ENCODE results near the gene COLEC12.

The COLEC12 gene

GRCh38 chr18:379681-380330, 120.7 kb downstream of the COLEC12 start:
- DNase-seq, result no peak

DNA sequence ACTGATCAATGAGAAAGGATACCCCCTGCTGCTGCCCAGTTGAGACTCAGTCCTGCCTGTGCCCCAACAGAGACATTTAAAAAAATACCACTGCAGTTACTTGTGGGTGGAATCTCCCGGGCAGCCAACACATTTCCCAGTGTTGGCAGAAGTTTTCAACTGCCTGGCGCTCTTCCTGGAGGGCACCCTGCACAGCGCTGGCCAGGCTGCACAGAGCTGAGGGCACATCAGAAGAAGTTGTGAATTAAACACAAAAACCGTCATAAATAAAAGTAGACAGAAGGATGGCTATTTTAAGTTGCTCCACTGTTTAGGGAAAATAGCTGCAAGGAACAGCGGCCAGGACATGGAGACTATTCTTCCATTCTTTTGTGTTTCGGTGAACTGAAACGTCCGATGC, 122.4 kb downstream of the COLEC12 start:
- no peak for DNase-seq

GRCh38 chr18:377088-377487, 123.4 kb downstream of the COLEC12 start:
- DNase-seq, result no peak

DNA sequence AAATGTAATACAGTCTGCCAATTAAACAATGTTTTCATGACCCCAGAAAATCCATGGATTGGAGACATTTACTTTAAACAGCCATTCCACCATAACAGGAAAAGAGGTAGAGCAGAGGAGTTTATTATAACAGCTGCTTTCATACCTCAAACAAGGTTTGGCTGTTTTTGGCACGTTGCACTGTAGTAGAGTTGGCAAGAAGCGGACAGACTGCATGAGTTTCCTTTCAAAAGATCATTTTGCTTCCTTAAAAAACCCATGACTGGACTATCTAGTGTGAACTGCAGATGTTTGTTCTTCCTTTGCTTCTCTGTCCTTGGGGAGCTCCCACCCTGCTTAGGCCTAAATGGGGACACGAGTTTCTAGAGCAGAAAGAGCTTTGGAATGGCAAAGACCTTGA, 124.2 kb downstream of the COLEC12 start:
- DNase-seq, result no peak

- DNase-seq, result no peak
Measured at GRCh38 chr18:374721-375168, 125.8 kb downstream of the COLEC12 start.

DNA sequence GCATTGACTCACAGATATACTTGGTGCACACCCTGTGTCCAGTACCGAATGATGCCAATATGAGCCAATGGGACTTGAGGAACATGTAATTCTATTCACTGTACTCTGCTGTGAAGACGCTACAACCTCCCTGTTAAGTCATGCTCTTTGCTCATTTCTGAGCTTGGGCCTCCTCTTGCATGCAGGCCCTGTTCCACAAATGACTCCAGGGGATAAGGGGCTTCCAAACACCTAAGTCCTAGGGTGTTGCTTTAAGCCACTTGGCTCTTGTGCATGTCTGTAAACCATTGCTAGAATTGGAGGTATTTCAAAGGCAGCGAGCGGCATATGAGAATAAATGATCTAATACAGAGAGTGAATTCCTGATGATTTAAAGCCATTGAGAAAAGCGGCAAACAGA, 126.7 kb downstream of the COLEC12 start:
- DNase-seq, result no peak

- DNase-seq, result no peak
Measured at GRCh38 chr18:371609-371982, 128.9 kb downstream of the COLEC12 start.

- DNase-seq, result no peak
Measured at GRCh38 chr18:370751-371608, 129.5 kb downstream of the COLEC12 start.

- DNase-seq, result no peak
Measured at GRCh38 chr18:369224-370015, 131.1 kb downstream of the COLEC12 start.

DNA sequence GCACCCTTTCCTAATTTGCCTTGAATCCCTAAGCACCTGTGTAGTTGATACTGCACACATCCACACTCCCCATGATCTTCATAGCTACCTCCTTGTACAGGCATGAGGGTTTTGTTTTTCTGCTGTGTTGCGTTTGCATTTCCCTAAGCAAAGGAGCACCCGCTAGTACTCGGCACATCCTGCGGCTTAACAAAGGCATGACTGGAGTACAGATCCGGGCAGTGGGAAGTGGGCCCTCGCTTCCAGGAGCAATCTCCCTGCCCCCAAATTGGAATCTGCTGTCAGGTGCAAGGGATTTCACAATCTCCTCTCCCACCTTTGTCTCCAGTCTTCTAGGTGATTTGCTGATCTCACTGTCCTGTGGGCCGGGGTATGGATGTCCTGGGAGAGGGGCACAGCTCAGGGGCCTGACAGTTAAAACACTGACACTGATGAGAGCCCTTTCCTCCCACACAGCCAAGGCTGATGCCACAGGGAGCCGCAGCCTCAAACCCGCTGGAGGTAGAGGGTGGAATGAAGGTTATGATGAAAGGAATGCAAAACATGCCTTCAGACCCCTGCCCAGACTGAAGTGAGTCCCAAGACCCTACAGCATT, 133.9 kb downstream of the COLEC12 start:
- no peak for DNase-seq

DNA sequence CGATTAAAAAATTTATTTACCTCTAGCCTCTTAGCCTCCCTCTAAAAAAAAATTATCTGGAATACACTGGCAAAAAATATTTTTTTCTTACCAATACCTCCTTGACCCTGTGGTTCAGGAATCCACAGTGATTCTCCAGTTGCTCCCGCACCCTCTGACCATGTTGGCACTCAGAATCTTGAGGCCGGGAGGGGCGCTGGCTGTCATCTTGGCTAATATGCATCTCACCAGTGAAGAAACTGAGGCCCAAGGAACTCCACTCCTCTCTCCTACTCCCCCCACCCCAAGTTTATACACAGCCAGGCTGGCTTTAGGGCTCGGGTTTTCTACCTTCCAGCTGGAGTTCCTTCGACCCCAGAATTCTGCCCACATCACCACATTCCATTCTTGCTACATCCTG, 134.8 kb downstream of the COLEC12 start:
- DNase-seq, result no peak

DNA sequence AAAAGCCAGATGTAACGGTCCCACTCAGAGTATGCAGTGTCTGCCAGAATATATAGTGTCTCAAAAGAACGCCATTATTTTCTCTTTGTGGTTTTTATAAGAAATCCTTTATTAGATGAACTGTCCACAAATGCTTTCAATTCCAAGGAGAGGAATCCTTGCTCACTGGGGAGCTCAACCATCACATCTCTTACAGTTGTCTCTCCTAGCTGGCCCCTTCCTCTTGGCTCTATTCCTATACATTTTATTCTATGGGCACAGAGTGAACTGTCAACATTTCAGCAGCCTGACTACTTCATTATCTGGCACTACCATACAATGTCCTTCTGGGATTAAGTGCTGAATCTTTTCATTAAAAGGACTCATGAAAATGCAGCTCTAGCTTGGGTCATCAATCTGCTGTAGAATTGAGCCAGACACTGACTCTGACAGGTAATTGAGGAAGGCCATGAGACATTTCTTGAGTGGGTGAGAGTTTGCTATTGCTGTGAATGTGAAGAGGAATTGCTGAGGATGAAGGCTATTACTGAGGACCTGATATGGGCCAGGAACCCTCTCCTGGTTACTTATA, 136.2 kb downstream of the COLEC12 start:
- no peak for DNase-seq

DNA sequence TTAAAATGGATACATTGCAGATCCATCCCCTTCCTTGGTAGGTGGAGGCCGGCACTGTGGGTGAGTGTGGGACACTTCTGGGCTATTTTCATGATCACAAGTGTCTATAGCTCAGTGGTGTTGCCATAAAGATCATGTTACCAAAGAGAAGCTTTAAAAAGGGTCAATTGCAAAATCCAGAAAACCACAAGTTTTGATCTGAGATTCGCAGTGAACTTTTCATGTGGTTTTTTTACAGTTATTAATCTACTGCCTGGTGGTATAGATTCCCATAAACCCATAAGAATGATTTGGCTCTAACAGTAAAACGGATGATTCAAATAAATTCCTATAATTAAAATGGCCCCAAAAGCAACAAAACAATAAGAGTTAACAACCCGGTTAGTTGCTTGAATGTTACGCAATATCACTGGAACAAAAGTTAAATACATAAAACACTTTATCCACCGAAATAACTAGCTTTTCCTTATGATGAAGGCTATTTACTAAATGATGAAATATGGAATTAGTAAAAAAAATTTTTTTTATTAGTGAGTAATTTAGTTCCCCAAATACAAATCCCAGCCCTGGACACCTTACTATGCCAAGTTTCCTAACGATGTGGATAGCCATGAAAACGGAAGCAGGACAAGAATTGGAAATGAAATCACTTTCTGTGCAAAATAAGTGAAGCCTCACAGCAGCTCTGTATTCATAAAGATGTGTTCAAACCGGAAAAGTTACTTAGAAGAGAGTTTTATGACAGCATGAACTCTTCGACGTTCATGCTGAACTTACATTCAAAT, 137.0 kb downstream of the COLEC12 start:
- DNase-seq, result no peak

DNA sequence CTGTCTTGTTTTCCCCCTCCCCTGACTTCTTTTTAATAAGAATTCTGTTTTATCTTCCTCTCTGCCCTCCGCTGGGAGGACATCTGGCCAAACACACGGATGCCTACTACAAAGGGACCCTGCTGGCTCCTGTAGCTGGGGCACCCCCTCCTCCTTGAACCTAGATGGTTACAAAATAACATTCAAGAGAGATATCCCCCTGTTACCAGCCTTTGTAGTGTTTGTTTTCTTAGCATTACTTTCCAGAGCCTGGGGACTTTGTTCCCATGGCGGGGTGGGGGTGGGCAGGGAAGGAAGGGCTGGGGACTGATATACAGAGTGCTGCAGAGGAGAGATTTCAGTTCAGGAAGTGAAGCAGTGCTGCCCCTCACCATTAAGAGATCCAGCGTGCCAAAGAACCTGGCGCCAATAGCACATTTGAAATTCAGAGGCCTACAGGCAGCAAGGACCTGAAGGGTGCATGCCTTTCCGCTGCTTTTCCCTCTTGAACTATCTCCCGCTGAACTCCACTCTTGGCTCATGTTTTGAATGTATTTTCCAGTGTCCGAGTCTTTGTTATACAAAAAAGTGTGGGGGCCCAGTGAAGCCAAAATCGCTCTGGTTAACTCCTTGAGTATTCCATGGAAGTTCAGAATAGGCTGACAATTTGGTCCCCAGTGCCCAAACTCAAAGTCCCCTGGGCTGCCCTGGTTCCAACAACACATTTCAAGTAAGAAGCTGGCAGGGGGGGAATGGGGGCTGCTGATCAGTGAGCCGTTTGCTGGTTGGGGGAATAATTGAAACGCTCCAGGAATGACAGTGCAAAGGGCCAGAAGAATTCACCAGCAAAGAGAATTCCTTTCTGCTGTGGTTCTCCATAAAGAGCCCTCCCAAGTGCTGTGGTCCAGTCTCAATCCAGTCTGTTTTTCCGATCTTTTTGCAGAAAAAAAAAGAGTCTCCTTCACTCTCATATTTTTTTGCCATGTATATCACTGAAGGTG, 137.9 kb downstream of the COLEC12 start:
- DNase-seq, result no peak

DNA sequence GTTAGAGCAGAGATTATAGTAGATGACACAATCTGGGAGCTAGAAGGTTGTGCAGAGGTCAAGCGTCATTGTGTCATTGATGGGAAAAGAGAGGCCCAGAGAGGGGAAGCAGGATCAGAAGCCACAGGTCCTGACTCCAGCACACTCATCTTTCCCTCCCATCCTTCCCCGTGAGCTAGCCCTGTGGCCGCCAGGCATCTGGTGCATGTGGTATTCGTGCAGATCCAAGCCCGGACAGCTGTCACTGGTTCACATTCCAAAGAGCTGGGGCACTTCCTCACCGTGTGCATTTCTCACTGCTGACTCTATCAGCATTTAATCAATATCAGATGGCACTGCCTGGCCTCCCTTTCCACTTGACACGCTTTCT, 138.6 kb downstream of the COLEC12 start:
- no peak for DNase-seq

- DNase-seq, result no peak
Measured at GRCh38 chr18:361100-361732, 139.3 kb downstream of the COLEC12 start.

DNA sequence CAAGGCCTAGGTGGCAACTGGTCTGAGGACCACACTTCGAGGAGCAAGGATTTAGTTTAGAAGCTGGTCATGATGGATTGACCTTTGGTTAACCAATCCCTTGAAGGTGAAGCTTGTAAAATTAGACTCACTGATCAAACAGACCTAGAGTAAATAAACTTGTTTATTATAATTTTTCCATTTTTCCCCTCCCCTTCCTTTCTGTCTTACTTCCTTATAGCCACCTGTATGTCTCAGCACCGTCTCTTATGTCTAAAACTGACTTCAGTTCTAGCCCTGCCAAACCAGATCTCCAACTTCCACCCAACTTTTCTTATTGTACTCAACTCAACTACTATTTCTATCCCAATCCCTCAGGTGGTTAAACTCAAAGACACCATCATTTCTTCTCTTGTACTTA, 139.8 kb downstream of the COLEC12 start:
- no peak for DNase-seq

DNA sequence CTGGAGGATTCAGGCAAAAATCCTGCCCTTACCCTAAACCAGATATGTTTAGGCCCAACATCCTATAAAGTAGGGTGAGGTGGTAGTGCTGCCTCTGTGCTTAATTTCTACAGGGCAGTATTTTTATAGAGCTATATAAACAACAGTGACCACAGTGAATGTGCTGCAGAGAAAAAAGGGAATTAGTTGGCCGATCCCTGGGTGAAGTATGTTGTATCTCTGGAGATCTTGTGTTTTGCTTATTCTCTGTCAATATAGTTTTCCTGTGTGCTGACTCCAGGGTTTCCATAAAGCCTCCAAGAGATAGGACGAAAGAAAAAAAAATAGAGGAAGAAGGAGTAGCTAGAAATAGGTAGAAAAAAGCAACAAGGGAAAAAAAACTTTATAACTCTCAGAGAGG, 143.7 kb downstream of the COLEC12 start:
- no peak for DNase-seq

DNA sequence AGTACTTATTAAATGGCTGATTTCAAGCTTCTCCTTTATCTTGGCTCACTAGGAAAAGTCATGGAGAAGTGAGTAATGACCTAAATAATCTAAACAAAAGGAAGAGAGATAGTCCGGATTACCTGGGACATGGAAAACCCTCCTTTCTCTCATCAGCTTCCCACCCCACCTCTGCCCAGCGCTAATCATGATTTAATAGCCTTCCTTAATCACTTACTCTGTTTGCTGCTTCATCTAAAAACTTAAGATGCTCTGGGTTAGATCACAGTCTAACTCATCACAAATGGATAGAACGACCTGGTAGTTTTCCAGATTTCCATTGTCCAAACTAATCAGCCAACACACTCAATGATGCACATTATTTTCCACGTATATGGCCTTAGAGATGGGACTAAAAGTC, 144.8 kb downstream of the COLEC12 start:
- DNase-seq, result no peak

DNA sequence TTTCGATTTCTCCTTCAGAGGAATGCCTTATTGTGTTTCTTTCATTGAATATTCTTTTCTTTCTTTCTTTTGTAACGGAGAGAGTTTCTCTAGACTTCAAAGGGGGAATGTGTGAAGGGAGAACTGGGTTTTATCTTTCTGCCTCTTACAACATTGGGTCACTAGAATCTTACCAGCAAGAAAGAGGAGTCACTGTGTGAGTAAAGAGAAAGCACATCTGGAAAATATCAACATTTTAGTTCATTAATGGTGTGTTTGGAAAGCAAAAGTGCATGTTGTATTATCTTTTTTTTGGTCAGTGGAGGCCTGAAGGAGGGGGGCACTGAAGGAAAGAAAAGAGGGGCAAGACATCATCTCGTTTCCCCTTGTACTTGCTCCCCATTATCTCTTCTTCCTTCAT, 146.0 kb downstream of the COLEC12 start:
- no peak for DNase-seq
